HG02885 (cell line): ENCODE data around the gene FMO3.

Experiments
- ATAC-seq: cut with Tn5 transposase; IDR thresholded peaks from one replicate; pipeline ENCODE4 v1.9.1; 2021; ENCODE audit warnings: mild to moderate bottlenecking; ENCODE audit not compliant: unreplicated experiment, poor library complexity

Gene FMO3

DNA sequence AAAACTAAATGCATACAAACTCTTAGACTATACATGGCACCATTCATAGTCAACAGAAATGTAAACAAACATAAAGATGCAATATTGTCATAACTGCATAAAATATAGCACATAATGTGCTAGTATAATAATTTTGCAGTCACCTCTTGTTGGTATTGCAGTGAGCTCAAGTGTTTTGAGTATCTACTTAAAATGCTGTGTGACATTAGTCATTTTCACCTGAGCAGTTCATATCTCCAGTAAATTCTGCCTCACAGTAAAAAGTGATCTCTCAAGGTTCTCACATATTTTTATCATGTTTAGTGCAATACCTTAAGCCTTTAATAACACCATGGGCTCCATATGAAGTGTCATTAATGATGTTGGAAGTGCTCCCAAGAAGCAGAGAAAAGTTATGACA lies 64.8 kb downstream of the FMO3 start:
- no peak for ATAC-seq

DNA sequence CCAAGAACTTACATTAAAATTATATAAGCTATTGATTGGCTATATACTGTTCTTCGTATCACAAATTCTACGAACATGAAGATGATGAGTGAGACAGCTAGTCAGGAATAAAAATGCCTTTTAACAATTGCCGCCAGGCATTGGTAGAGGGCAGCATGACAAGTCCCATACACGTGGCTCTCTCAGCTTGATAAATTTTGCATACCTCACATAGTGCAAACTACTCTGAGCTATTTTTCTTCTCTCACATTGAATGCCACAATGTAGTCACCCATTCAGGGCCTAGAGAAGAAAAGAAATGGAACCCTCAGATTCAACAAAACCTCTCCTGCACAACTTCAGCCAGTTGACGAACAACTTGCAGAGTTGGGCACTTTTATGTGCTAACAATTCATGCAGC lies 67.4 kb downstream of the FMO3 start:
- no peak for ATAC-seq

DNA sequence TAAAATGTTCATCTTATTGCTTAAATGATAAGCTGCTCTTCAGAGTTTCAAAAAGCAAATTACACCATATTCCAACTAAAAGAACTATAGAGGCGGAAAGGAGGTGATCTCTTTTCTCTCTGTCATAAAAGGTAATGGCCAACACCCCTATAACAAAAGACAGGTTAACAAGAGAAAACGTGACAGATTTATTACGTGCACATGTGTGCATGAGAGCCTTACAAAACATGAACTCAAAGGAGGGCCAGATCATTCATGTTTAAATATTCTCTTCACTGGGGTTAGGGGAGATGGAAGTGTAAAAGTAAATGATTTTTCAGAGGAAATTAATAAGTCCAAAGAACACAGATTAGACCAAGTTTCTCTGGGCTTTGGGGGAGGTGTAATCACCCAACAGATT lies 67.8 kb downstream of the FMO3 start:
- ATAC-seq: no peak

DNA sequence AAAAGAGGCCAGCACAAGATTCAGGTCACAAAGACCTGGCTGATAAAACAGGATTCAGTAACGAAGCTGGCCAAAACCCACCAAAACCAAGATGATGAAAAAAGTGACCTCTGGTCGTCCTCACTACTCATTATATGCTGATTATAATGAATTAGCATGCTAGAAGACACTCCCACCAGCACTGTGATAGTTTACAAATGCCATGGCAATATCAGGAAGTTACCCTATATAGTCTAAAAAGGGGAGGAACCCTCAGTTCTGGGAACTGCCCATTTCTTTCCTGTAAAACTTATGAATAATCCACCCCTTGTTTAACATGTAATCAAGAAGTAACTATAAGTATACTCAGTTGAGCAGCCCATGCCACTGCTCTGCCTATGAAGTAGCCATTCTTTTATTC lies 68.4 kb downstream of the FMO3 start:
- ATAC-seq: no peak

DNA sequence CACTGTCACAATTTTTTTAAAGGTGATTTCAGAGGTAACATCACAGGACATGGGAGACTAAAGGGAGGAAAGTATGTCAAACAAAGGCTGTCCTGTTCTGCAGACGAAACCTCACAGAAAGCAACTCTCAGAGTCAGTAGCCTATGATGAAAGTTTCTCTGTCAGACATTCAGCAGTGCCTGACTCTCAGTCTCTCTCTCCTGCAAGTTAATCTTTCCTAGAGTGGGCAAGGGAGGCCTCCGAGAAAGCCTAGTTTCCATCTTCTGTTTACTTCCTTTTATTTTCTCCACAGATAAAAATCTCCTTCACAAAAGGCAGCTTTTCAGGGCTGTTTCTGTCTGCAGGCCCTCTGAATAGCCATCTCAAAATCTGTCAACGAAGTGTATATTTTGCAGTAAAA lies 69.5 kb downstream of the FMO3 start:
- ATAC-seq: no peak

DNA sequence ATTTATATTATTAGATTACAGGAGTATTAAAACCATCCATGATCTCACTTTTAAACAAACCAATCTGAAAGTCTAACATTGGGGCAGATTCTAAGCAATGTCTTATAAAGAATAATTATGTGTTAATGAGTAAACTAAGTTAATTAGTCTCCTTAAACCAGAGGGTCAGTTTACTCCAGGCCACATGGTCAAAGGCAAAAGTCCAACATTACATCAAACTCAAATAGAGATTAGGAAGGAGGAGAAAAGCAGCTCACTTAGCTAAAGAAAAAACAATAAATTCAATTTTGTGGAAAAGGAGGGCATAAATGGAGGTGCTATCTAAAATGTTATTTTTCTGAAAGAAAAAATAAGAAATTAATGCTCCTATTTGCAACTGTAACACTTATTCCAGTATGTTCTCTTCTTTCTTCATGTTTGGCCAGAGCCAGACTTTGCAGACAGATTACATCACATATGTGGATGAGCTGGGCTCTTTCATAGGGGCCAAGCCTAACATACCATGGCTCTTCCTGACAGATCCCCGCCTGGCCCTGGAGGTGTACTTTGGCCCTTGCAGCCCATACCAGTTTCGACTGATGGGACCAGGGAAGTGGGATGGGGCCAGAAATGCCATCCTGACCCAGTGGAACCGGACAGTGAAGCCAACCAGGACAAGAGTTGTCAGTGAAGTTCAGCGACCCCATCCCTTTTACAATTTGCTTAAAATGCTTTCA lies 70.1 kb downstream of the FMO3 start:
- no peak for ATAC-seq

DNA sequence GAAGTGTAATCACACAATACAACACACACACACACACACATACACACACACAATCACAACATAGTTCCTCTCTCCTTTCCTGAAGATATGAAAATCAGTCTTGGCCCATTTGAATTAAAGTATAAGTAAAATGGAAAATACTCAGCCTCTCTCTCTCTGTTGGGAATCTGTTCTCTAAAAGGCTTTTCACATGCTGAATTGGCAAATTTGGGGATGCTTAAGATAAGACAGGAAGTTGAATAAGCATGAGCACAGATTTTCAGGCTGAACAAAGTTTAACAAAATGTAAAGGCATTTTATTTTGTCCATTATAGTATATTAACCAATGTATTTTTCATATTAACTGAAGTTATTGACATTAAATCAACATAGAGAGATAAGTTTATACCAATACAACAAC lies 70.7 kb downstream of the FMO3 start:
- ATAC-seq: no peak

DNA sequence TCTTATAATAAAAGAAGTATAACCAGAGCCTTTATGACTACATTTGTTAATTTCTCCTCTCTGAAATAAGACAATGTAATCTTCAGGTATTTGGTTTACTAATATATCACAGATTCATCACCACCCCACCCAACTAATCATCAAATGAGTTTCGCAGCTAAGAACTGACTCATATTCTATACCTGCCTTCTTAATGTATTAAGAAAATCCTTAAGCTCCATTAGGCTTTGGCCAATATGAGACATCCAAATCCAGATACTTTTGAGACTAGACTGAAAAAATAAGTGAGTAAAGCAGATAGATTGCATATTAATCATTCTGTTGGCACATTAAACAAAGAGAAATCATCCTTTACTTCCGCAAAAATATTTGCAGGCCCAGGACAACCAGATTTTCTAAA lies 75.7 kb downstream of the FMO3 start:
- no peak for ATAC-seq
